Subcutaneous adipose tissue (tissue), 4 donors: Measurements from ENCODE around the gene VPS4A. TPM values are rescaled to one million over a fixed set of nuclear protein-coding genes. Genes with fewer than 3 reads are reported as not detected.

Experiments
- CTCF ChIP-seq: fragments of 450-650 bp; IDR thresholded peaks from one replicate; pipeline ENCODE4 v1.5.1; 2016; ENCODE audit warnings: low read depth, mild to moderate bottlenecking, control low read depth, antibody characterized with exemption, moderate library complexity
- total RNA-seq, 4 donors: library from RNA; depleted of rRNA; stranded (reverse); fragments of >200 nt; gene quantifications; one replicate each; pipeline ENCODE4 v1.1.0, GENCODE V29; 2016

Gene VPS4A
- total RNA-seq, 4 donors from 2014 or later = 21.4 to 50.1 (median 27.6) TPM

DNA sequence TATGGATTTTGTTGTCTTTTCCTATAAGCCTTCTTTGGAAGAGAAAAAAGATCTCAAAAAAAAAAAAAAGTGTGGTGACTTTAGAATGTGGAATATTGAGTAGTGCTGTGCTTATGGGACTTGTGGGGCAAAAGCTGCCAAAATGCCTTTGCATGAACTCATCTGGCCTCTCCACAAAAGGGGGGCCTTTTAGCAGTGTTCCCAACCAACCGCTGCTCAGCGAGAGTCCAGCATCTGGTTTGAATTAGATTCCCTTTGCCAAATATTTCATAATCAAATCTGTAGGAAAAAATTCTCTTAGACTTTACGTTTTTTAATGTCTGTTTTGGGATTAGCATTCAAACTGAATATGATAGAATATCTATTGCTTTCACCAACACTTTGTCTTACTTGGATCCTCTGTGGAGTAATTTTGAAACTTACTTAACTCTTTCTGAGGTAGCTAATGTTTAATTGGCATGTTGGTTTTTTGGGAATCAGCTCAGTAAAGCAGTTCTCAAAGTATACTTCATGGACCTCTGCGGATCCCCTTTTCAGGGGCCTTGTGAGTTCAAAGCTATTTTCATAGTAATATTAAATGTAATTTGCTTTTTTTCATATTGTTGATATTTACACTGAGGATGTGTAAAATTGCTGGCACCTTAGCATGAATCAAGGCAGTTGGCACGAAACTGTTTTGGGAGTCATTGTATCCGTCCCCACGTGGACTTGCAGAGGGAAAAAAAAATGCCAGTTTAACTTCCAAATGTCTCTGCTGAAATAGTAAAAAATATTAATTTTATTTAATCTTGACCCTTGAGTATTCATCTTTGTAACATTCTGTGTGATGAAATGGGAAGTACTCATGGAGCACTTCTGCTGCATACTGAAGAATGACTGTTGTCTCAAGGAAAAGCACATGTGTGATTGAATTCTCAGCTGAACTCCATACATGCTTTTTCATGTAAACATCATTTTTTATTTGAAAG lies 34.7 kb upstream of the VPS4A start:
- TF ChIP-seq CTCF = no peak

DNA sequence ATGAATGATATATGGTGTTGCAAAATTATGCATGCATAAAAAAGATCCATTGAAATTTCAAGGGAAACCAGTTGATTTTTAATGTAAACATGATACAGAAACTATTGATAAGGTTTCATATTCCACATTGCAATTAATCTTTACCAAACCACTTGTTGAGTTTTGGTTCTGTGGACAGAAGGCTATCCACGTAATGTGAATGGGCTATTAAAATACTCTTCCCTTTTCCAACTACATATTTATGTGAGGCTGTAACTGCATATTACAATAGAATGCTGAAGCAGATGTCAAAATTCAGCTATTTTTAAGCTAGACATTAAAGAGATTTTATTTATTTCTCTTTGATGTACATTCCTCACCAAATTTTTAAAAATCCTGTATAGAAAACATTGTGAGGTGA lies 33.7 kb upstream of the VPS4A start:
- TF ChIP-seq CTCF = no peak

- no peak for TF ChIP-seq CTCF
Measured at GRCh38 chr16:69283851-69284250, 27.3 kb upstream of the VPS4A start.

DNA sequence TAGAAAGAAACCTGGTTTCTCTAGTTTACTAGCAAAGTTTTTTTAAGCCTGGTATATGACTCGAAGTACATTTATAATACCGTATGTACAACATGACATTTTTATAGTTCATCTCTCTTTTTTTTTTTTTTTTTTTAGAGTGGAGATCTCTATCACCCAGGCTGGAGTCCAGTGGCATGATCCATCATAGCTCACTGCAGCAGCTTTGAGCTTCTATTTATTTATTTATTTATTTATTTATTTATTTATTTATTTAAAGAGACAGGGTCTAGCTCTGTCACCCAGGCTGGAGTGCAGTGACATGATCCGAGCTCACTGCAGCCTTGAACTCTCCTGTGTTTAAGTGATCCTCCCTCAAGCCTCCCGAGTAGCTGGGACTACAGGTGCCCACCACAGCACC lies 25.9 kb upstream of the VPS4A start:
- TF ChIP-seq CTCF = no peak

- no peak for TF ChIP-seq CTCF
Measured at GRCh38 chr16:69286941-69287713, 24.0 kb upstream of the VPS4A start.

DNA sequence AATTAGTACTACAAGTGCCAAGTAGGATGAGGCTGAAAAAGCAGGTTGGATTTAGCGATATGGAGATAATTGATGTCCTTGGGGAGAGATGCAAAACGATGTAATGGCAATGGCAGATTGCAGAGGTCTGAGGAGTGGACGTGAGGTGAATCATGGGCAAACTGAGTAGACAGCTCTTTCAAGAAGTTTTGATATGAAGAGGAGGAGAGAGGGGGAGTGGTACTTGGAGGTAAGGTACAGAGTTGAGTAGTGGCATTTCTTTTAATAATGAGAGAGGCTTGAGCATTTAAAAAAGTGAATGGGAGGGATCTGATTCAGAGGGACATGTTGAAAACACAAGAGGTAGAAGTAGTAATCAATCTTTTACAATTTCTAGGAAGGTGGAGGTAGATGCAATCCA lies 17.7 kb upstream of the VPS4A start:
- no peak for TF ChIP-seq CTCF

DNA sequence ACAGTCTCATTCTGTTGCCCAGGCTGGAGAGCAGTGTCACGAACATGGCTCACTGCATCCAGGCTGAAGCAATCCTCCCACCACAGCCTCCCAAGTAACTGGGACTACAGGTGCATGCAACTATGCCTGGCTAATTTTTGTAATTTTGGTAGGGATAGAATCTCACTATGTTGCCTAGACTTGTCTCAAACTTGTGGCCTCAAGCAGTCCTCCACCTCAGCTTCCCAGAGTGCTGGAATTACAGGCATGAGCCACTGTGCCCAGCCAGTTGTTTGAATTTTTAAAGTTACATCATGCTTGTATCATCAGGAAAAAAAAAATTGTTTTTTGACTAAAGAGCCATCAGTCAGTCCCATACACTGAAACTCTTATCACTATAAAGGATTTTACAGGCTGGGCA lies 17.1 kb upstream of the VPS4A start:
- no peak for TF ChIP-seq CTCF
